ENCODE data around the gene SERPINB8. TPM values are rescaled to one million over a fixed set of nuclear protein-coding genes. Genes with fewer than 3 reads are reported as not detected.
A peak's percentile ranks its signal among the peaks of the same experiment; 100 is the strongest.
"Not testable (repeated sequence)": the region's sequence is repeated elsewhere in the genome, so short reads cannot be mapped to it uniquely, and the experiment has no call there.

The SERPINB8 gene, protein sequence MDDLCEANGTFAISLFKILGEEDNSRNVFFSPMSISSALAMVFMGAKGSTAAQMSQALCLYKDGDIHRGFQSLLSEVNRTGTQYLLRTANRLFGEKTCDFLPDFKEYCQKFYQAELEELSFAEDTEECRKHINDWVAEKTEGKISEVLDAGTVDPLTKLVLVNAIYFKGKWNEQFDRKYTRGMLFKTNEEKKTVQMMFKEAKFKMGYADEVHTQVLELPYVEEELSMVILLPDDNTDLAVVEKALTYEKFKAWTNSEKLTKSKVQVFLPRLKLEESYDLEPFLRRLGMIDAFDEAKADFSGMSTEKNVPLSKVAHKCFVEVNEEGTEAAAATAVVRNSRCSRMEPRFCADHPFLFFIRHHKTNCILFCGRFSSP
- total RNA-seq: 3.5 TPM
- polyA plus RNA-seq: 6.4 TPM

DNA sequence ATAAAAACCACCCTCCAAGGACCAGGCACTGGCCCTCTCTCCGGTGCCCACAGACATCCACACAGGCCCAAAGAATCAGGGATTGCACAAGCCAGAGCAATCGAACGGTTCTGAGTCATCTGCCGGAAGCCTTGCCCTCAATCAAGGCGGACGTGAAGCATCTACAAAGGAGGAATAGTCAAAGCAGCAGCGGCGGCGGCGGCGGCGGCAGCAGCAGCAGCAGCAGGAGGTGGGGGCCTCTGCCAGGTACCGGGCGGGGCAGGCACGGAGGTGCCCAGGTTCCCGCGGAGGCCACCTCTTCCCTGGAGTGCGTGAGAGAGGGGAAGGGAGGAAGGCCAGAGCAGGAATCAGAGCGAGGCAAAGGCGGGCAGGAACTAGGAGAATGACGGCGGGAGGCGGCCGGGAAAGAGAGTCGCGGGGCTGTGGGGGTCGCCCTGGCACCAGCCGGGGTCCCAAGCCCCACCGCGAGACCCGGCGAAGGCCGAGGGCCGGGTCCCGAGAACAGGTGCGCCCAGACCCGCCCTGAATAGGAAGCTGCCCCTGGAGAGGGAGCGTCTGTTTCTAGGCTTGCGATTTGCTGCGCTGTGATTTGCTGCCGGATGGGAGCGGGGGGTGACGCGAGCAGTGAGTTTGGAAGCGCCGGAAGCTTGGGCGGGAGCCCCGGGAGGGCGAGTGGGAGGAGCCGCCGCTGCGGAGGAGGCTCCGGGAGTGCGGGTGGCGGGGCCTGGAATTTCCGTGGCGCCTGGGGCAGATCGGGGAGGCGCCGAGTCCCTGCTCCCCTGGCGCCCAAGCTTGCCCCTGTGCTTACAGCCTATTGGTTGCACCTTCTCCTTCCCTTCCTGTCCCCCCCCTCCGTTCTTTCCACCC is at the start of gene SERPINB8:
SERPINB8 (plus strand) TSS at position 140 of the 867 bp plus-strand sequence. CDS start 8,228 bp downstream, outside the sequence.
- Histone ChIP-seq H3K36me3 (ENCODE audit: insufficient read depth) (no peaks in the 10 kb centered on the region), H3K4me1 (ENCODE audit: insufficient read depth) (no peaks in the 10 kb centered on the region), H3K4me3 (ENCODE audit: low read depth, low read length) (peak within 1 kb of the TSS; percentile 66), H3K27ac (ENCODE audit: low read depth) (peak within 1 kb of the TSS; percentile 96)
- DNase-seq (ENCODE audit: extremely low spot score): peak; percentile 89
- WGBS: under 1% methylated on average over 62 of the region's 62 CpGs

DNA sequence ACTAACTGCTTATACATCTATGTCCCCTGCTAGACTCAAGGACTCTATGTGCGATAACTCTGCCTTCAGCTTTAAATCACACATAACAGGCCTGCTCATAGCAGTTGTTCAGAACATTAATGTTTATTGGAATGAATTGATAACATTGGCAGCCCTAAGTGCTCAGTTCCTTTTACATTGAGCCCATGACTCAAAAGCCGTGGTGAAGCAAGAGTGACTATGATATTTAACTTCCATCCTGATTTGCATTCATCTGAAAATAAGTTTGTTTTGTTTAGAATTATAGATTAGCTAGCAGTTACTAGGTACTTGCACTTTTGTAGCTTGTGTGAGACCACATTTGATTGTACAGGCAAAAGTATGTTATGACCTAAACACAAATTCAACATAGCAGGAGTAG is 47.8 kb upstream of the SERPINB8 start:
- 73% methylated on average over 2 of the region's 2 CpGs for WGBS

DNA sequence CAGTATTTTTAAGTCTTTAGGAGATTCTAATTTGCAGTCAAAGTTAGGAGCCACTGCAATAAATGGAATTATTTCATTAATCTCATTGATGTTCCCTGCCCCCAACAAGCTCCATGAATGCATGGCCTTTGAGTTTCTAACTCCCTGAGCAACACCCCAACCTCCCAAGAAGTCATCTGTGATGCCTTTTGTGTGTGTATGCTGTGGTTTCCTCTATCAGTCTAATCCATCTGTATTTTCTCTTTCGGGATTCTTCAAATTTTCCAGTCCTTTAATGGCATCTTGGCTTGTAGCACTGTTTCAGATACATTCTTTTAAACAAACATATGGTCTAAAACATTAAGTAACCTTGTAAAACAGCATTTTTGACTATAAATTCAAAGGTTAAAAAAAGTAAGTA is 45.3 kb upstream of the SERPINB8 start:
- no peak for DNase-seq (ENCODE audit: extremely low spot score)
- WGBS: 27% methylated on average over 1 of the region's 1 CpG
- no peak overlapping the region for H3K27ac ChIP-seq (ENCODE audit: low read depth)
- no peaks in the 10 kb centered on the region for H3K4me1 ChIP-seq (ENCODE audit: insufficient read depth)
- no peaks in the 10 kb centered on the region for H3K36me3 ChIP-seq (ENCODE audit: insufficient read depth)
- H3K4me3 ChIP-seq (ENCODE audit: low read depth, low read length): no peak overlapping the region

More for the DNA sequence above, 47.8 kb upstream of the SERPINB8 start:
- no peaks in the 10 kb centered on the region for H3K36me3 ChIP-seq (ENCODE audit: insufficient read depth)
- no peak for DNase-seq (ENCODE audit: extremely low spot score)
- H3K4me1 ChIP-seq (ENCODE audit: insufficient read depth): no peaks in the 10 kb centered on the region
- no peak overlapping the region for H3K27ac ChIP-seq (ENCODE audit: low read depth)
- H3K4me3 ChIP-seq (ENCODE audit: low read depth, low read length): no peak overlapping the region

DNA sequence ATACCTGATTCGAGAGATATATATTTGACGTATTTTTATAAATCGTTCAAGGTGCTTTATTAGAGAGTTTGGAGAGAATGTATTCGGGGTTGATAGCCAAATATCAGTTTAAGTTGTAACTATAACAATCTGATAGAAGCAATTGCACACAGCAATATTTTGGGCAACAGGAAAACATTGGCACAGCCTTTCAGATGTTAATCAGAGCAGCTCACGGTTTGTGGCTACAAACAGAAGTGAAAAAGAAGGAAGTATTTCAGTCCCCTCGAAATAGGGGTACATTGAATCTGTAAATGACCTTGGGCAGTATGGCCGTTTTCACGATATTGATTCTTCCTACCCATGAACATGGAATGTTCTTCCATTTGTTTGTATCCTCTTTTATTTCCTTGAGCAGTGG is 41.5 kb upstream of the SERPINB8 start:
- H3K27ac ChIP-seq (ENCODE audit: low read depth): no peak overlapping the region
- no peak overlapping the region for H3K4me3 ChIP-seq (ENCODE audit: low read depth, low read length)
- no peaks in the 10 kb centered on the region for H3K36me3 ChIP-seq (ENCODE audit: insufficient read depth)
- 79% methylated on average over 8 of the region's 8 CpGs for WGBS
- H3K4me1 ChIP-seq (ENCODE audit: insufficient read depth): no peaks in the 10 kb centered on the region
- DNase-seq (ENCODE audit: extremely low spot score): no peak

DNA sequence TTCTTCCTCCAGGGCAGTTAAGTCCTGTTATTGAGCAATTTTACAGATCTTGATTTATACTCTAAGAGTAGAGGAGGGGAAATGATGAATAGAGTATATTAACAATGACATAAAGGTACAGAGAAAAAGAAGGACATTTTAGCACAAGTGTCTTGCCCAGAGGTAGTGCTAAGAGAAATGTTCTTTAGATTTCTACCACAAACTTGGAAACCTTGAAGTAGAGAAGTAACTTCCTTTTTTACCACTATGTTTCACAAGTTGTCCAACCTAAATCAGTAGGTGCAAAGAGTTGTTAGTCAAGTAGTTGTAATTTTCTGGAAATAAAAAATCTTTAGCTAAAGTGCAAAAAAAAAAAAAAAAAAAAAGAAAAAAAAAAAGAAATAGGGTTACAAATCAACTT is 40.5 kb upstream of the SERPINB8 start:
- H3K27ac ChIP-seq (ENCODE audit: low read depth); DNase-seq (ENCODE audit: extremely low spot score); H3K4me1 ChIP-seq (ENCODE audit: insufficient read depth); H3K4me3 ChIP-seq (ENCODE audit: low read depth, low read length); H3K36me3 ChIP-seq (ENCODE audit: insufficient read depth): not testable (repeated sequence)

DNA sequence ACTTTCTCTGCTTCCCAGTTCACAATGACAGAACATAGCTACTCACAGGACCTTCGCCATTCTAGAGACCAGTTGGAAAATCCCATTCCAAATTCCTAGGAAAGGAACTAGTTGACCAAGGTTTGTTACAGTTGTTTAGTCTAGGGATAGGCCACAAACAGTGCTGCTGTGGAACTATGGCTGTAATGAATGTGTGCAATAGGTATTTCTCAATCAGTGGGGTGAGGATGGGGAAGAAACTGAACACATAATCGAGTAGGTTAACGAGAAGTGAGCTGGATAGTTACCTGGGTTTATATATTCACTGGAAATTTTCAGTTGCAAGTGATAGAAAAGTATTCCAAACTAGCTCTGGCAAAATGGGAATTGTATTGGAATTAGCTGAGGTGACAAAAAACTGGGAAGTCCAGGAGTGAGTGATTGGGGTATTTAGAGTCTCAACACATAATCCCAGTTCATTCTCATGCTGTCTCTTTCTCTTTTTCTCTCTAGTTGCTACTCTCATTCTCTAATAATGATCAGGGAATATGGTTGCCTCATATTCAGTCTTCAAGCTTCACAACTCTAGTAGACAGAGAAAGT is 39.0 kb upstream of the SERPINB8 start:
- DNase-seq (ENCODE audit: extremely low spot score): no peak
- no peak overlapping the region for H3K4me3 ChIP-seq (ENCODE audit: low read depth, low read length)
- H3K27ac ChIP-seq (ENCODE audit: low read depth): no peak overlapping the region
- H3K4me1 ChIP-seq (ENCODE audit: insufficient read depth): no peaks in the 10 kb centered on the region
- no peaks in the 10 kb centered on the region for H3K36me3 ChIP-seq (ENCODE audit: insufficient read depth)
- 90% methylated on average over 3 of the region's 3 CpGs for WGBS

DNA sequence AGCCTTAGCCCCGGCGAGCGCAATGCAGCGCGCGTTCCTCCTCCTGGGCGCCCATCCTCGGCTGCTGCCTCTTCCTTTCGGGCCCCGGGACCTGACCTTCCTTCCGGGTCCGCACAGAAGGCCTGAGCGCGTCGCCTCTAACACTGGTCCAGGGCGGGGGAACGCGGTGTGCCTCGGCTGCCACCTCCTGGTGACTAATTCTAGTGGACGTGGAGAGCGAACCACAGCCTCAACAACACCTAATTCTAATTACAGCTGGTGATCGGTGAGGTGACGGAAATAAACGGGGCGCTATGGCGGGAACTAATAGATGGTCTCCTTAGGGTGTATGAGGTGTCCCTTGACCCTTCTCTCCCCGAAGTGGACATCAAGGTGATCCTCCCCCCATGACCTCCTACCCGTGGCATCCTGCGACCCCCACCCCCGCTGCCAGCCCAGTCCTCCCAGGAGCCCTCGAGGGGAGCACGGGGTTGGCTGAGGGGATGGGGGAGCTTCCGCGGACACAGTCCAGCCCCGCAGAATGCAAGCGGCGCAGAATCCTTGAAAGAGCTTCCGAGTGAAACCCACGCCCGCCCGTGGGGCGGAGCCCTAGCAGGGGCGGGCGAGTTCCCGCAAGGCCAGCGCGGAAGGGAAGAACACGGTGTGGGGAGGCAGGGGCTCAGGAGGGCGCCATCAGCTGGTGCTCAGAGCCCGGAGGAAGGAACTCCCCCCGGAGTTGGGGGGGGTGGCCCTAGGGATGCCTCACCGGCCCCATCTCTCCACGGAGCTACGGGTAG is 33.5 kb upstream of the SERPINB8 start:
- WGBS: 2% methylated on average over 54 of the region's 54 CpGs
- DNase-seq (ENCODE audit: extremely low spot score): peak; percentile 32
- H3K4me1 ChIP-seq (ENCODE audit: insufficient read depth): no peaks in the 10 kb centered on the region
- peak overlapping the region; percentile 51 for H3K4me3 ChIP-seq (ENCODE audit: low read depth, low read length)
- H3K36me3 ChIP-seq (ENCODE audit: insufficient read depth): no peaks in the 10 kb centered on the region
- H3K27ac ChIP-seq (ENCODE audit: low read depth): no peak overlapping the region

DNA sequence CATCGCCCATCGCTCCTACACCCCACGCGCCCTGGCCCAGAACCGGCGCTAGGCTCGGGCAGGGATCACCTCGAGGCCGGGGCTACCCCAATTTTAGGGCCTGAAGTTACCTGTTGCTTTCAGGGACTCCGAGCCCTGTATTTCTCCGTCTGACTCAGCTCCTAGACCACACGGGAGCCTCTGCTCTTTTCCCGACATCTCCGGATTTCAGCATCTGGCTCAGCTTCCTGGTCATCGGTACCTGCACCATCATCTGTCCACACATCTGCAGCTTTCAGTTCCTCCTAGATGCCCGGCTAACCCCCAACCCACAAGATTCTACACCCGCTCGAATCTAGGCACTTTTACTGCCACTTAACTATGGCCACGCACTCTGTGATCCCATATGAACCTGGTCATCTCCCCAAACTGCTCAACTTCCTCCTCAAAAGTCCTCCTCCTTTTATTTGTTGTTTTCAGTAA is 32.9 kb upstream of the SERPINB8 start:
- no peak for DNase-seq (ENCODE audit: extremely low spot score)
- no peaks in the 10 kb centered on the region for H3K4me1 ChIP-seq (ENCODE audit: insufficient read depth)
- H3K27ac ChIP-seq (ENCODE audit: low read depth): no peak overlapping the region
- H3K36me3 ChIP-seq (ENCODE audit: insufficient read depth): no peaks in the 10 kb centered on the region
- peak overlapping the region; percentile 51 for H3K4me3 ChIP-seq (ENCODE audit: low read depth, low read length)
- 36% methylated on average over 19 of the region's 19 CpGs for WGBS

DNA sequence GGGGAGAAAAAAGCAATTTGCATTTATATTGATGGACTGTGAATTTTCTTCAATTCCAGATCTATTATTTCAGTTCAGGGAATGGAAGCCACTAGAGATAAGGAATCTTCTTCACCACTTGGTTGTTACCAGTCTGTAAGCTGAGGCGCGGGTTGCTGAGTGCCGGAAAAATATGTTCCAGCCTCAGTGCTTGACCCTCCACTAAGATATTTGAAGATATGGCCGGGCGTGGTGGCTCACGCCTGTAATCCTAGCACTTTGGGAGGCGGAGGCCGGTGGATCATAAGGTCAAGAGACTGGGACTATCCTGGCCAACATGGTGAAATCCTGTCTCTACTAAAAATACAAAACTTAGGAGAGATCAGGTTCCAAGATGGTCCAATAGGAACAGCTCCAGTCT is 29.9 kb upstream of the SERPINB8 start:
- no peak overlapping the region for H3K27ac ChIP-seq (ENCODE audit: low read depth)
- H3K4me1 ChIP-seq (ENCODE audit: insufficient read depth): no peaks in the 10 kb centered on the region
- 92% methylated on average over 8 of the region's 8 CpGs for WGBS
- no peak overlapping the region for H3K4me3 ChIP-seq (ENCODE audit: low read depth, low read length)
- no peak for DNase-seq (ENCODE audit: extremely low spot score)
- H3K36me3 ChIP-seq (ENCODE audit: insufficient read depth): no peaks in the 10 kb centered on the region

DNA sequence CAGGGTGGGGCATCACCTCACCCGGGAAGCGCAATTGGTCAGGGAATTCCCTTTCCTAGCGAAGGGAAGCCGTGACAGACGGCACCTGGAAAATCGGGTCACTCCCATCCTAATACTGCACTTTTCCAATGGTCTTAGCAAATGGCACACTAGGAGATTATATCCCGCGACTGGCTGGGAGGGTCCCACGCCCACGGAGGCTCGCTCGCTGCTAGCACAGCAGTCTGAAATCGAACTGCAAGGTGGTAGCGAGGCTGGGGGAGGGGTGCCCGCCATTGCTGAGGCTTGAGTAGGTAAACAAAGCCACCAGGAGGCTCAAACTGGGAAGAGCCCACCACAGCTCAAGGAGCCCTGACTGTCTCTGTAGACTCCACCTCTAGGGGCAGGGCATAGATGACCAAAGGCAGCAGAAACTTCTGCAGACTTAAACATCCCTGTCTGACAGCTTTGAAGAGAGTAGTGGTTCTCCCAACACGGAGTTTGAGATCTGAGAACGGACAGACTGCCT is 29.3 kb upstream of the SERPINB8 start:
- not testable (repeated sequence) for H3K4me1 ChIP-seq (ENCODE audit: insufficient read depth); H3K27ac ChIP-seq (ENCODE audit: low read depth); H3K36me3 ChIP-seq (ENCODE audit: insufficient read depth); DNase-seq (ENCODE audit: extremely low spot score); H3K4me3 ChIP-seq (ENCODE audit: low read depth, low read length)
- WGBS: 78% methylated on average over 17 of the region's 17 CpGs

DNA sequence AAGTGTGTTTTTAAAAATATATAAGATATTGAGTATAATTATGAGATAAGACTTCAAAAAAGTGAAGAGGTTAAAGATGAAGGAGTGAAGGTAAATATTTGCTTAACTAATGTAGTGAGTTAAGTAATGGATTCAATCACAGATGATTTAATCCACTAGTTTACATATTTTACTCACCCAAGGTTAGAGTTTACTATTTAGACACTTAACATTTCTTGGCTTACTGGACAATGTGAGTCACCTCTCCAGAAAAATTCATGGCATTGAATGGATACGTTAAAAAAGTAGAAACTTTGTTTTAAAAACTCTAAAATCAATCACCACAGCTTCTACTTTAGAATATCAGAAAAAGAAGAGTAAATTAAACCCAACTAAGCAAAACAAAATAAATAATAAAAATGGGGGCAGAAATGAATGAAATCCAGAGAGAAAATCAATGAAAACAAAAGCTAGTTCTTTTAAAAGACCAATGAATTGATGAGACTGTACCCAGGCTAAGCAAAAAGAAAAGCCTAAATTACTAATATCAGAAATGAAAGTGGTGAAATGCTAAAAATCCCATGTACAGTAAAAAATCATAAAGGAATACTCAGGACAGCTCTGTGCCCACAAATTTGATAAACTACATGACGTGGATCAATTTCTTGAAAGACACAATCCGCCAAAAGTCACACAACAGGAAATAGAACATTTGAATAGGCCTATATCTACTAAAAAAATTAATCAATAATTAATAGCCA is 22.7 kb upstream of the SERPINB8 start:
- H3K36me3 ChIP-seq (ENCODE audit: insufficient read depth): no peaks in the 10 kb centered on the region
- WGBS: 88% methylated on average over 3 of the region's 3 CpGs
- no peaks in the 10 kb centered on the region for H3K4me1 ChIP-seq (ENCODE audit: insufficient read depth)
- DNase-seq (ENCODE audit: extremely low spot score): no peak
- no peak overlapping the region for H3K27ac ChIP-seq (ENCODE audit: low read depth)
- H3K4me3 ChIP-seq (ENCODE audit: low read depth, low read length): no peak overlapping the region

DNA sequence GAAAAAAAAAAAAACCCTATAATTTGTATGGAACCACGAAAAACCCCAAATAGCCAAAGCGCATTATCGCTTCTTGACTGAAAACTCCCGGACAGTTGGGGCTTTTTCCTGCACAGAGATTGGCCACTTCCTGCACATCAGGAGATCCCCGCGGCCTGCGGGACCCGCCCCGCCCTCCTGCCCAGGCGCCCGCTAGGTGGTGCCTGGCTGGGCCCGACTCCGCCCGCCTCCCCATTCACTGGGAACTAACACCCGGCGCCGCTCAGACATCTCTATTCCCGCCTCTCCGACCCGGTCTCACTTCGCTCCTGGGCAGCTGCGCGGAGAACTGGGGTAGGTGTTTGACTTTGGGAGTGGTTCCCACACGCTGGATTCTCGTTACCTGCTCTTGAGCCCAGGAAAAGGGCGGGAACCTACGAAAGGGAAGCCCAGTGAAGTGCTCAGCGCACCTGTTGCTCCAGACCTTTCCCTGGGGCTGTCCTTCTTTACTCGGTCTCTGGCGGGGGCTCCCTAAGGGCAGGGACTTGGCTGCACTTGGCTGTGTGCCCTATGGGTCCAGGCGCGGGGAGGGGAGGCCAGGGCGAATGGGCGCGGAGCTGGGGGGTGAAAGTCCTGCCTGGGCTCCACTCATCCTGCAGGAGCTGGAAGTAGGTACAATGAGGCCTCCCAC is 20.7 kb upstream of the SERPINB8 start, which contains the start of gene HMSD:
HMSD (plus strand) TSS at position 234 of the 670 bp plus-strand sequence. CDS start 4,155 bp downstream, outside the sequence.
- H3K4me1 ChIP-seq (ENCODE audit: insufficient read depth): no peaks in the 10 kb centered on the region
- no peak for DNase-seq (ENCODE audit: extremely low spot score)
- H3K27ac ChIP-seq (ENCODE audit: low read depth): no peak within 1 kb of the TSS
- H3K36me3 ChIP-seq (ENCODE audit: insufficient read depth): no peaks in the 10 kb centered on the region
- no peak within 1 kb of the TSS for H3K4me3 ChIP-seq (ENCODE audit: low read depth, low read length)
- 11% methylated on average over 35 of the region's 35 CpGs for WGBS

Measured in urinary bladder (tissue), 4 donors.